Measurements from ENCODE around the gene COL23A1.

The COL23A1 gene

DNA sequence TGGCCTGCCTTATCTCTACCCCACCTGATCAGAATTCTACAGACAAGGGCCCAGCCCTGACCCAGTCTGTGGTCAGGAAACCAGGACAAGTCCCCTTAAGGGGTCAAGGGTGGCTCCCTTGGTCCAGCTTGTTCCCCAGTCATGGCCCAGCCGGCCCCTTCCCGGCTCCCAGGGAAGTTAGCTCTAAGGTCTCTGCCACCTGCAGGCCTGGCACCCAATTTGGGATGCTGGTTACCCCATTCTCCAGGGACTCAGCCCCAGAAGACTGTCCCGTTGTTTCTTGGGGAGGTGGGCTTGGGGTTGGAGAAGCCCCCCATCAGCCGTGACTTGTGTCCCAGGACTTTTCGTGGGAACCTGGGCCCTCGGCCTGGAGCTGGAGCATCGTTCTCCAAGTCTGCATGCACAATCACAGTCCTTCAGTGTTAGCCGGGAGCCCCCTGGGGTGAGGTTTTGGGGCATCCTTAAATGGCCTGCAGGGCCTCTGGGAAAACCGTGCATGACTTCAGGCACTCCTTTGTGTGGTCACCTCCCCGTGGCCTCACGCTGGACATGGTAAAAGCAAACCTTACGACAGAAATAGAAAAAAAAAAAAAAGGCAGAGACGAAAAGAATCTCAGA, 206.8 kb downstream of the COL23A1 start:
- H3K4me3 ChIP-seq (replicated peaks; ENCODE audit: low read depth, low read length), result no peak overlapping the region
- TF ChIP-seq, protein P1, sequence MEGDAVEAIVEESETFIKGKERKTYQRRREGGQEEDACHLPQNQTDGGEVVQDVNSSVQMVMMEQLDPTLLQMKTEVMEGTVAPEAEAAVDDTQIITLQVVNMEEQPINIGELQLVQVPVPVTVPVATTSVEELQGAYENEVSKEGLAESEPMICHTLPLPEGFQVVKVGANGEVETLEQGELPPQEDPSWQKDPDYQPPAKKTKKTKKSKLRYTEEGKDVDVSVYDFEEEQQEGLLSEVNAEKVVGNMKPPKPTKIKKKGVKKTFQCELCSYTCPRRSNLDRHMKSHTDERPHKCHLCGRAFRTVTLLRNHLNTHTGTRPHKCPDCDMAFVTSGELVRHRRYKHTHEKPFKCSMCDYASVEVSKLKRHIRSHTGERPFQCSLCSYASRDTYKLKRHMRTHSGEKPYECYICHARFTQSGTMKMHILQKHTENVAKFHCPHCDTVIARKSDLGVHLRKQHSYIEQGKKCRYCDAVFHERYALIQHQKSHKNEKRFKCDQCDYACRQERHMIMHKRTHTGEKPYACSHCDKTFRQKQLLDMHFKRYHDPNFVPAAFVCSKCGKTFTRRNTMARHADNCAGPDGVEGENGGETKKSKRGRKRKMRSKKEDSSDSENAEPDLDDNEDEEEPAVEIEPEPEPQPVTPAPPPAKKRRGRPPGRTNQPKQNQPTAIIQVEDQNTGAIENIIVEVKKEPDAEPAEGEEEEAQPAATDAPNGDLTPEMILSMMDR (IDR thresholded peaks at IDR 0.05; ENCODE audit: low read length, missing control alignments), result no peak
- DNase-seq (ENCODE audit: low read depth), result no peak

DNA sequence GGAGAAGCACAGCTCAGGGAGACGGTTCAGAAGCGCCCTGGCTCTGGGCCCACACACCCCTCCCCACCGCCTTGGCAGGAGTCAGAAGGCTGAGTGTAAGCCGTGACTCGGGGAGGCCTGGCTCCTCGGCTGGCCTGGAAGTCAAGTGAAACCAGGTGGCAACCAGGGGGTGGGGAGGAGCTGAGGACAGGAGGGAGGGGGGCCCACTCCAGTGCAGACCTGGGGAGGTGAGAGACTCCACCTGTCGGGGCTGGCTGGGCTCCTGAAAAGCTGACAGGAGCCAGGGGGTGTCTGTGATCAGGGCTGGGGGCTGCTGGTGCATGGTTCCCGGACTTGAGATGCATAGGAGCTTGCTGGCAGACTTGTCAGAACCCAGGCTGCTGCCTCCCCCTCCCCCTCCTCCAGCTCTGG, 207.4 kb downstream of the COL23A1 start:
- TF ChIP-seq, protein P1 (IDR thresholded peaks at IDR 0.05; ENCODE audit: low read length, missing control alignments), result no peak
- H3K4me3 ChIP-seq (replicated peaks; ENCODE audit: low read depth, low read length), result no peak overlapping the region
- no peak for DNase-seq (ENCODE audit: low read depth)

DNA sequence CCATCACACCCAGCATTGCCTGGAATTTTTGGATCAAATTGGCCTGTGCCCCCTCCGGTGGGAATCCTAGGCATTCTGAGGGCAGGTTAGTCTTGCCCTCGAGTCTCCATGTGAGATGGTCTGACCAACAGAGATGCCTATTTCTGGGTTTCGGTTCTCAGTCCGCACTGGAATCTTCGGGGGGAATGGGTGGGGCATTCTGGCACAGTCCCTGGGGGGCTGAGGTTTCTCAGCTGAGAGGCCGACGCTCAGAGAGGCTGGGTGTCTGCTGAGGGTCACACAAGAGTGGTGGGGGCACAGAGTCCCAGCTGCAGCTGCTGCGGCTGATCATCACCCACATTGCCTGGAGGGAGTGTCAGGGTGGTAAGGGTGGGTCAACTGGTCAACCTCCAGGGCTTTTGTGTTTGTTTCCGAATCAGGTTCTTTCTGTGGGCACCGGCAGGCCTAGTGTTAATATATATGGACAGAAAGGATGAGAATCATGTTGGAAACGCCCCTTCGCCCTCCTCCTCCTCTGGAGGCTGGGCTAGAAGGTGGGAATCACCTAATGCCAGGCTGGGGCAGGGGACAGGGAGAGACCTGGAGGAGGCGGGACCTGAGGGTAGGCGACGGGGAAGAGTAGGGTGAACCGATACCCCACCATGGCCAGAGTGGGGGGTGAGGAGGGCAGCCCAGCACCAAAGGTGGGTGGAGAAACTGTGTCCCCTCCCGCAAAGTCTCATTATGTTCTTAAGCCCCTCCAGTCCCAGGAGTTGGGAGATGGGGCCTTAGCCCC, 208.1 kb downstream of the COL23A1 start:
- H3K4me3 ChIP-seq (replicated peaks; ENCODE audit: low read depth, low read length), result no peak overlapping the region
- TF ChIP-seq, protein P1 (IDR thresholded peaks at IDR 0.05; ENCODE audit: low read length, missing control alignments), result no peak
- DNase-seq (ENCODE audit: low read depth), result no peak

DNA sequence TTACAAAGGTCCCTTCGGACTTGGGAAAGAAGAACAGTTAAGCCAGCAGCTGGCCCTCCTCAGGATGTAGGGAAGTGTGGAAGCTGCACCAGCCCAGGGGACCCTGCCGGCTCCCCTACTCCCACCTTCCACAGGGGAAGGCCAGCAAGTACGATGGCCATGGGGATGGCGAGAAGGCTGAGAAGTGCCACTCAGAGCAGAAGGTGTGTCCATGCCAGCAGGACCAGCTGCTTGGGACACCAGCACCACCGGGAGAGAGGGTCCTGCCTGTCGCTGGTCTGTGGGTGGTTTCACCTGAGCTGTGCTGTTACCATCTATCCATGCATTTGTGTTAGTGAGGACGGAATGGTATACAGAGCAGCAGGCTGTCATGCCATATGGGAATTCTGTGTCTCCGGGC, 209.0 kb downstream of the COL23A1 start:
- TF ChIP-seq, protein P1 (IDR thresholded peaks at IDR 0.05; ENCODE audit: low read length, missing control alignments), result no peak
- H3K4me3 ChIP-seq (replicated peaks; ENCODE audit: low read depth, low read length), result no peak overlapping the region
- DNase-seq (ENCODE audit: low read depth), result no peak

DNA sequence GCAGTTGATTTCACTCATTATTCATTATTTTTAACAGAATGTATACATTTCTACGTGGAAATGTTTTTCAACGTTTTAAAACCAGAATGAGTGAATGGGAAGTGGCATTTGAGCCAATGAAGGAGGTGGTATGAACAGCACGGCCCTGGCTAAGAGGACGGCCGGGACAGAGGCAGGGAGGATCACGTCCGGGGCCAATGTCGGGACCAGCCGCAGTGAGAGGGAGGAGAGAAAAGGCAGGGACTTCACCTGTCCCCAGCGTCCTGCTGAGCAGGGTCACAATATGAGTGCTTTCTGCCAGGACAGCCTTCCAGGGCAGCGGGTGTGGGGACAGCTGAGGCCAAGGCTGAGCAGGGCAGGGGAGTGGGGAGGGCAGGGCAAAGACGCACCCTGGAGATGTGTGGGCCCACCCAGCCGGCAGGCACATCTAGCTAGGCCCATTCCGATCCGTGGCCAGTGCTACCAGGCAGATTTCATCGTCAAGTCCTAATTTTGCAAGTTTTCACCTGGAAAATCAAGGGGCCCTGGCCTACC, 209.6 kb downstream of the COL23A1 start:
- no peak overlapping the region for H3K4me3 ChIP-seq (replicated peaks; ENCODE audit: low read depth, low read length)
- DNase-seq (ENCODE audit: low read depth), result no peak
- TF ChIP-seq, protein P1 (IDR thresholded peaks at IDR 0.05; ENCODE audit: low read length, missing control alignments), result no peak

DNA sequence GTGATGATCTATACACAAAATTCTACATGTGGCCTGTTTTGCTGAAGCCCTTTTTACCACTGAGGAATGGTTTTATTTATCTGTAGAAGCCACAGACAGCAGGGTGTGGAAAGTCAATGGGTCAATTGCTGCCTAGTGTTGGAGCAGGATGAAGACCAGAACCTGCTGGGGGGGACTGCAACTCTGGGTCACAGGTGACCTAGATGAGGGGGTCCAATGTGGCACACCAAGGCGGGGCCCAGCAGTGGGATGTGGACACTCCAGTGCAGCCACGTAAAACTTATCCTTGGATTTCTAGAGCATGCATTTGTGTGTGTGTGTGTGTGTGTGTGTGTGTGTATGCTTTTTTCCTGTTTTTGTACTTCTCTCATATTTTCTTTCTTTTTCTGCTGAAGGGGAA, 210.1 kb downstream of the COL23A1 start:
- DNase-seq (ENCODE audit: low read depth), result no peak
- H3K4me3 ChIP-seq (replicated peaks; ENCODE audit: low read depth, low read length), result no peak overlapping the region
- TF ChIP-seq, protein P1 (IDR thresholded peaks at IDR 0.05; ENCODE audit: low read length, missing control alignments), result no peak

Measured in fibroblast of pulmonary artery (primary cell).